Measurements from ENCODE around the gene ABCA2.

DNA sequence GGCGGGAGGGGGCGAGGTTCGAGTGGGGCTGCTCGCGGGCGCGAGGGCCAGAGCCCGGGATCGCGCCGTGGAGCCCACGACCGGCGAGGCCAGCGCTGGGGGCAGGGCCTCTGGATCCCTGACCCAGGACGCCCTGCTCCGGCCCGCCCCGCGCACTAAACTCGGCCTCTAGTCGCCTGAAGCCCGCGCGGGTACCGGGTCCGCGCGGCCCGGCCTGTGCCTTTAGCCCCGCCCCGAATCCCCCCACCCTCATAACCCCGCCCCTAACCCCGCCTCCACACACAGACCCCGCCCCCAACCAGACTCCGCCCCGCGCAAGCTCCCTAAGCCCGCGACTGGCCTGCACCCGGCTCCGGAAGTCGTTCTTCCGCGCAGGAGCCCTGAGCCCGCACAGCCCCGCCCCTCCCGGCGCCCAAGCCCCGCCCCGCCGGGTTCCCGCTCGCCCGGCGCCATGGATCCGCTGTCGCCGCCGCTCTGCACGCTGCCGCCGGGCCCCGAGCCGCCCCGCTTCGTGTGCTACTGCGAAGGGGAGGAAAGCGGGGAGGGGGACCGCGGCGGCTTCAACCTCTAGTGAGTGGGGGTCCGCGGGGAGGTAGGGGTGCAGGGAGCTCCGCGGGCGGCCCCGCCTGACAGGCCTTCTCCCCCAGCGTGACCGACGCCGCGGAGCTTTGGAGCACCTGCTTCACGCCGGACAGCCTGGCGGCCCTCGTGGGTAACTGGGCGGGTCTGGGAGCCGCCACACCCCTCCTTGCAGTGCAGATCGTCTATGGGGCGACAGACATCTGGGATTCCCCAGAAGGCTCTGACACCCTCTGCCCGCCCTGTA, 35.8 kb downstream of the ABCA2 start, which contains the start of gene PAXX:
- TF ChIP-seq, protein P1, sequence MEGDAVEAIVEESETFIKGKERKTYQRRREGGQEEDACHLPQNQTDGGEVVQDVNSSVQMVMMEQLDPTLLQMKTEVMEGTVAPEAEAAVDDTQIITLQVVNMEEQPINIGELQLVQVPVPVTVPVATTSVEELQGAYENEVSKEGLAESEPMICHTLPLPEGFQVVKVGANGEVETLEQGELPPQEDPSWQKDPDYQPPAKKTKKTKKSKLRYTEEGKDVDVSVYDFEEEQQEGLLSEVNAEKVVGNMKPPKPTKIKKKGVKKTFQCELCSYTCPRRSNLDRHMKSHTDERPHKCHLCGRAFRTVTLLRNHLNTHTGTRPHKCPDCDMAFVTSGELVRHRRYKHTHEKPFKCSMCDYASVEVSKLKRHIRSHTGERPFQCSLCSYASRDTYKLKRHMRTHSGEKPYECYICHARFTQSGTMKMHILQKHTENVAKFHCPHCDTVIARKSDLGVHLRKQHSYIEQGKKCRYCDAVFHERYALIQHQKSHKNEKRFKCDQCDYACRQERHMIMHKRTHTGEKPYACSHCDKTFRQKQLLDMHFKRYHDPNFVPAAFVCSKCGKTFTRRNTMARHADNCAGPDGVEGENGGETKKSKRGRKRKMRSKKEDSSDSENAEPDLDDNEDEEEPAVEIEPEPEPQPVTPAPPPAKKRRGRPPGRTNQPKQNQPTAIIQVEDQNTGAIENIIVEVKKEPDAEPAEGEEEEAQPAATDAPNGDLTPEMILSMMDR (IDR thresholded peaks at IDR 0.05) = peak in 1 of 5 experiments; percentile 20
- no peak for TF ChIP-seq POLR2A (IDR thresholded peaks at IDR 0.05)
